ENCODE data around the gene EDARADD. TPM values are rescaled to one million over a fixed set of nuclear protein-coding genes. Genes with fewer than 3 reads are reported as not detected.

The EDARADD gene
- total and polyA plus RNA-seq, 4 donors = 0.13 to 0.67 (median 0.26) TPM

DNA sequence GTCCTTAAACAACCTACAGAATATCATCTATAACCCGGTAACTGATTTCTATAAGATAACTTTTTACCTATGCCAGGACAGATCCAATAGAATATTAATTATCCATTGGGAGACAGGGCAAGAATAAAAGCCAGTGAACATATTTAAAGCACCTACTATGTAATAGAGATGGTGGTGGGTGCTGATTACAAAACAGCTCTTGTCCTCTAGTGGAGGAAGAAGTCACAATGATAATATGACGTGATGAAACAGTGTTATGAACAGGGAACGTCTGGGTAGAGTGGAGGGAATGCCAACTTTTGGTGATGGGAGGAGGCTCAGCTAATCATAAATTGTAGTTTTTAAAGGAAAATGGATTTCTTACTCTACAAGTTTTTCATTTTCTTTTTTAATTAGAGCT, 132.0 kb downstream of the EDARADD start:
- Histone ChIP-seq H3K27ac (ENCODE audit: low read depth in 1 of 2, low read length in 2 of 2) (no peak overlapping the region), H3K4me1 (ENCODE audit: control insufficient read depth in 4 of 4, insufficient read depth in 4 of 4, low read length in 3 of 4) (peaks cover 1 to 25% (median 16%) of the 10 kb centered on the region in 4 donors), H3K9me3 (ENCODE audit: control insufficient read depth in 4 of 4, low read length in 3 of 4) (no peaks in the 10 kb centered on the region), H3K27me3 (ENCODE audit: control insufficient read depth in 4 of 4, insufficient read depth in 4 of 4, low read length in 3 of 4) (no peaks in the 10 kb centered on the region), H3K36me3 (ENCODE audit: control insufficient read depth in 4 of 4, insufficient read depth in 3 of 4, low read depth in 1 of 4, low read length in 3 of 4) (peaks cover 7 to 19% (median 16%) of the 10 kb centered on the region in 4 donors), H3K9ac (ENCODE audit: low read depth in 1 of 2, low read length in 2 of 2) (no peak overlapping the region), H3K4me3 (ENCODE audit: low read depth in 1 of 3, low read length in 3 of 3) (no peak overlapping the region)
- 66% methylated on average over 3 of the region's 3 CpGs for WGBS
- TF ChIP-seq RAD21 (IDR thresholded peaks at IDR 0.05) = no peak
- no peak for TF ChIP-seq GABPA (IDR thresholded peaks at IDR 0.05 in 1 of 2, conservative IDR thresholded peaks at IDR 0.05 in 1 of 2)
- TF ChIP-seq SP1 (IDR thresholded peaks at IDR 0.05) = no peak
- TF ChIP-seq JUND (IDR thresholded peaks at IDR 0.05) = no peak
- TF ChIP-seq YY1 (IDR thresholded peaks at IDR 0.05) = no peak
- TF ChIP-seq HNF4G (IDR thresholded peaks at IDR 0.05) = no peak
- TF ChIP-seq FOXA2 (IDR thresholded peaks at IDR 0.05) = no peak
- TF ChIP-seq, protein P1, sequence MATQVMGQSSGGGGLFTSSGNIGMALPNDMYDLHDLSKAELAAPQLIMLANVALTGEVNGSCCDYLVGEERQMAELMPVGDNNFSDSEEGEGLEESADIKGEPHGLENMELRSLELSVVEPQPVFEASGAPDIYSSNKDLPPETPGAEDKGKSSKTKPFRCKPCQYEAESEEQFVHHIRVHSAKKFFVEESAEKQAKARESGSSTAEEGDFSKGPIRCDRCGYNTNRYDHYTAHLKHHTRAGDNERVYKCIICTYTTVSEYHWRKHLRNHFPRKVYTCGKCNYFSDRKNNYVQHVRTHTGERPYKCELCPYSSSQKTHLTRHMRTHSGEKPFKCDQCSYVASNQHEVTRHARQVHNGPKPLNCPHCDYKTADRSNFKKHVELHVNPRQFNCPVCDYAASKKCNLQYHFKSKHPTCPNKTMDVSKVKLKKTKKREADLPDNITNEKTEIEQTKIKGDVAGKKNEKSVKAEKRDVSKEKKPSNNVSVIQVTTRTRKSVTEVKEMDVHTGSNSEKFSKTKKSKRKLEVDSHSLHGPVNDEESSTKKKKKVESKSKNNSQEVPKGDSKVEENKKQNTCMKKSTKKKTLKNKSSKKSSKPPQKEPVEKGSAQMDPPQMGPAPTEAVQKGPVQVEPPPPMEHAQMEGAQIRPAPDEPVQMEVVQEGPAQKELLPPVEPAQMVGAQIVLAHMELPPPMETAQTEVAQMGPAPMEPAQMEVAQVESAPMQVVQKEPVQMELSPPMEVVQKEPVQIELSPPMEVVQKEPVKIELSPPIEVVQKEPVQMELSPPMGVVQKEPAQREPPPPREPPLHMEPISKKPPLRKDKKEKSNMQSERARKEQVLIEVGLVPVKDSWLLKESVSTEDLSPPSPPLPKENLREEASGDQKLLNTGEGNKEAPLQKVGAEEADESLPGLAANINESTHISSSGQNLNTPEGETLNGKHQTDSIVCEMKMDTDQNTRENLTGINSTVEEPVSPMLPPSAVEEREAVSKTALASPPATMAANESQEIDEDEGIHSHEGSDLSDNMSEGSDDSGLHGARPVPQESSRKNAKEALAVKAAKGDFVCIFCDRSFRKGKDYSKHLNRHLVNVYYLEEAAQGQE (IDR thresholded peaks at IDR 0.05) = no peak
- no peak for TF ChIP-seq EGR1 (IDR thresholded peaks at IDR 0.05; ENCODE audit: low read depth in 2 of 2)
- TF ChIP-seq RXRA (IDR thresholded peaks at IDR 0.05) = no peak
- no peak for TF ChIP-seq CTCF (IDR thresholded peaks at IDR 0.05; ENCODE audit: low read depth, low read length, missing input control)
- TF ChIP-seq, protein P2, sequence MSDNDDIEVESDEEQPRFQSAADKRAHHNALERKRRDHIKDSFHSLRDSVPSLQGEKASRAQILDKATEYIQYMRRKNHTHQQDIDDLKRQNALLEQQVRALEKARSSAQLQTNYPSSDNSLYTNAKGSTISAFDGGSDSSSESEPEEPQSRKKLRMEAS (IDR thresholded peaks at IDR 0.05) = no peak
- TF ChIP-seq NR2F2 (IDR thresholded peaks at IDR 0.05) = no peak
- no peak for DNase-seq (ENCODE audit: low spot score)

GRCh38 chr1:236530286-236530685, 136.2 kb downstream of the EDARADD start:
- no peak overlapping the region for H3K4me3 ChIP-seq (ENCODE audit: low read depth in 1 of 3, low read length in 3 of 3)
- H3K4me1 ChIP-seq (ENCODE audit: control insufficient read depth in 4 of 4, insufficient read depth in 4 of 4, low read length in 3 of 4) = peaks cover 0 to 36% (median 28%) of the 10 kb centered on the region in 4 donors
- 94% methylated on average over 1 of the region's 1 CpG for WGBS
- H3K36me3 ChIP-seq (ENCODE audit: control insufficient read depth in 4 of 4, insufficient read depth in 3 of 4, low read depth in 1 of 4, low read length in 3 of 4) = peaks cover 7 to 21% (median 19%) of the 10 kb centered on the region in 4 donors
- H3K27ac ChIP-seq (ENCODE audit: low read depth in 1 of 2, low read length in 2 of 2) = no peak overlapping the region
- no peak for TF ChIP-seq RXRA (IDR thresholded peaks at IDR 0.05)
- no peak for TF ChIP-seq GABPA (IDR thresholded peaks at IDR 0.05 in 1 of 2, conservative IDR thresholded peaks at IDR 0.05 in 1 of 2)
- TF ChIP-seq RAD21 (IDR thresholded peaks at IDR 0.05) = no peak
- no peak for TF ChIP-seq HNF4G (IDR thresholded peaks at IDR 0.05)
- TF ChIP-seq JUND (IDR thresholded peaks at IDR 0.05) = no peak
- TF ChIP-seq CTCF (IDR thresholded peaks at IDR 0.05; ENCODE audit: low read depth, low read length, missing input control) = no peak
- TF ChIP-seq SP1 (IDR thresholded peaks at IDR 0.05) = no peak
- no peak for TF ChIP-seq FOXA2 (IDR thresholded peaks at IDR 0.05)
- TF ChIP-seq, protein P2 (IDR thresholded peaks at IDR 0.05) = no peak
- TF ChIP-seq, protein P1 (IDR thresholded peaks at IDR 0.05) = no peak
- no peak for TF ChIP-seq NR2F2 (IDR thresholded peaks at IDR 0.05)
- no peak for TF ChIP-seq EGR1 (IDR thresholded peaks at IDR 0.05; ENCODE audit: low read depth in 2 of 2)
- TF ChIP-seq ATF3 (IDR thresholded peaks at IDR 0.05) = no peak
- H3K27me3 ChIP-seq (ENCODE audit: control insufficient read depth in 4 of 4, insufficient read depth in 4 of 4, low read length in 3 of 4) = no peaks in the 10 kb centered on the region
- no peak for DNase-seq (ENCODE audit: low spot score)
- H3K9me3 ChIP-seq (ENCODE audit: control insufficient read depth in 4 of 4, low read length in 3 of 4) = no peaks in the 10 kb centered on the region
- H3K9ac ChIP-seq (ENCODE audit: low read depth in 1 of 2, low read length in 2 of 2) = no peak overlapping the region

Data from liver (tissue), 9 donors.